GM21360 (cell line): ENCODE data around the gene ABCA6.

Experiments
- ATAC-seq: cut with Tn5 transposase; IDR thresholded peaks from one replicate; pipeline ENCODE4 v1.9.1; 2021; ENCODE audit warnings: mild to moderate bottlenecking, moderate library complexity; ENCODE audit not compliant: unreplicated experiment

ABCA6 gene

GRCh38 chr17:69142175-69142802, 594 bp upstream of the ABCA6 start:
- no peak for ATAC-seq

GRCh38 chr17:69134112-69134511, 7.6 kb downstream of the ABCA6 start:
- ATAC-seq: no peak

- no peak for ATAC-seq
Observed at GRCh38 chr17:69130627-69131296, 10.9 kb downstream of the ABCA6 start.

GRCh38 chr17:69123626-69124025, 18.1 kb downstream of the ABCA6 start:
- ATAC-seq: no peak

- ATAC-seq: no peak
Observed at GRCh38 chr17:69122065-69122464, 19.6 kb downstream of the ABCA6 start.

- peak; percentile 45 for ATAC-seq
Observed at GRCh38 chr17:69117855-69118784, 23.6 kb downstream of the ABCA6 start.

- ATAC-seq: no peak
Observed at GRCh38 chr17:69111794-69112193, 29.9 kb downstream of the ABCA6 start.

- no peak for ATAC-seq
Observed at GRCh38 chr17:69105907-69106730, 35.6 kb downstream of the ABCA6 start.

- ATAC-seq: no peak
Observed at GRCh38 chr17:69103557-69104233, 38.0 kb downstream of the ABCA6 start.

- ATAC-seq: no peak
Observed at GRCh38 chr17:69098625-69099024, 43.1 kb downstream of the ABCA6 start.

GRCh38 chr17:69096541-69096940, 45.2 kb downstream of the ABCA6 start:
- no peak for ATAC-seq

GRCh38 chr17:69093995-69094394, 47.7 kb downstream of the ABCA6 start:
- no peak for ATAC-seq

GRCh38 chr17:69093279-69093789, 48.4 kb downstream of the ABCA6 start:
- ATAC-seq: no peak

- ATAC-seq: no peak
Observed at GRCh38 chr17:69090365-69090764, 51.3 kb downstream of the ABCA6 start.

GRCh38 chr17:69088643-69089200, 53.0 kb downstream of the ABCA6 start:
- no peak for ATAC-seq

- ATAC-seq: no peak
Observed at GRCh38 chr17:69086641-69087040, 55.1 kb downstream of the ABCA6 start.

GRCh38 chr17:69084911-69085310, 56.8 kb downstream of the ABCA6 start:
- ATAC-seq: no peak

GRCh38 chr17:69082696-69083095, 59.0 kb downstream of the ABCA6 start:
- no peak for ATAC-seq

- no peak for ATAC-seq
Observed at GRCh38 chr17:69078864-69079263, 62.8 kb downstream of the ABCA6 start.

- ATAC-seq: no peak
Observed at GRCh38 chr17:69075823-69076222, 65.9 kb downstream of the ABCA6 start.
